Measurements from ENCODE around the gene CUX1. TPM values are rescaled to one million over a fixed set of nuclear protein-coding genes. Genes with fewer than 3 reads are reported as not detected.
A peak's percentile ranks its signal among the peaks of the same experiment; 100 is the strongest.

CUX1 gene
- total RNA-seq, 1 donor from 2014 or later, result 118 TPM

- peak; percentile 14 for TF ChIP-seq CTCF (IDR thresholded peaks at IDR 0.05)
- H3K9me3 Mint-ChIP-seq (ENCODE audit: low read depth), result no peaks in the 10 kb centered on the region
- no peak overlapping the region for H3K4me3 Mint-ChIP-seq (ENCODE audit: unreplicated experiment)
- H3K27ac Mint-ChIP-seq (ENCODE audit: unreplicated experiment), result no peak overlapping the region
- no peaks in the 10 kb centered on the region for H3K36me3 Mint-ChIP-seq (ENCODE audit: low read depth)
- DNase-seq (ENCODE audit: low spot score), result no peak
- H3K27me3 Mint-ChIP-seq (ENCODE audit: low read depth), result no peaks in the 10 kb centered on the region
- H3K4me1 Mint-ChIP-seq (ENCODE audit: low read depth), result no peaks in the 10 kb centered on the region
Observed at GRCh38 chr7:102317231-102318059, 500.0 kb downstream of the CUX1 start.

DNA sequence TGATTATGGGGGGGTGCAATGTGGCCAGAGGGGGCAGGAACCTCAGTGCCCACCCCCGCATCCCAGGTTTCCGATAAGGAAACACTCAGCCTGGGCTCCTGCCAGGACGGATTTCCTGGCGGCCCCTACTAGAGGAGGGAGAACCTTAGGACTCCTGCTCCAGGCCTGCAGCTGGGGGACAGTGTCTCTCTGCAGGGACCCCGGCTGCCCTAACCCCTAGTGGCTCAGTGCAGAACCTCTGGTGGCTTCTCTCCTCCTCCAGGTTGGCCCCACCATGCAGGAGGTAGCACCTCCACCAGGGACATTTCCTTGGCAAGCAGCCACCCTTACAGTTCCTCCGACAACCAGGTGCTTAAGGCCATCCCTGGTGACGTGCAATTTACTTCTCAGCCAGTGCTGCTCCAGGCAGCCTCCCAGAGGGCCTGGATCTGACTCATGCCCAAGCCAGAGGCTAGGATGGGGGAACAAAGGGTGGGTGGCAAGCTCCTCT lies 501.1 kb downstream of the CUX1 start:
- Mint-ChIP-seq H3K4me3 (ENCODE audit: unreplicated experiment) (no peak overlapping the region), H3K4me1 (ENCODE audit: low read depth) (no peaks in the 10 kb centered on the region), H3K36me3 (ENCODE audit: low read depth) (no peaks in the 10 kb centered on the region), H3K9me3 (ENCODE audit: low read depth) (no peaks in the 10 kb centered on the region), H3K27me3 (ENCODE audit: low read depth) (peaks cover 2% of the 10 kb centered on the region), H3K27ac (ENCODE audit: unreplicated experiment) (no peak overlapping the region)
- TF ChIP-seq CTCF (IDR thresholded peaks at IDR 0.05), result no peak
- no peak for DNase-seq (ENCODE audit: low spot score)

DNA sequence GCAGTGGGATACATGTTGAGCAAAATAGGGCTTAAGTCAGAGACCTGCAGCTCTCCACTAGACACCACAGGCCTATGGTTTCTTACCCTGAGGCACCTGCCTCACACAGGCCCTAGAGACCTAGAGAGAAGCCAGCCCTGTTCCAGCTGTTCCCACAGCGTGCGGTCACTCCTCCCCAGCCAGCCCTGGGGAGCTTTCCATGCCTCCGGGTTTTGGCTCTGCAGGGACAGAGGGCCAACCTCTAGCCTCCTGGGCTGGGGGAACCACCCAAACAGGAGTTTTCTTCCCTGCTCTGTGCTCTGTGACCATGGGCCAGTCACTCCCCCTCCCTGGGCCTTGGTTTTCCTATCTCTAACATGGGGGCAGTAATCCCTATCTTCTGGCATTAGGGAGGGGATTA lies 502.2 kb downstream of the CUX1 start:
- DNase-seq (ENCODE audit: low spot score), result no peak

GRCh38 chr7:102320181-102320580 lies 502.8 kb downstream of the CUX1 start:
- Mint-ChIP-seq H3K27me3 (ENCODE audit: low read depth) (peaks cover 4% of the 10 kb centered on the region), H3K36me3 (ENCODE audit: low read depth) (peaks cover 2% of the 10 kb centered on the region), H3K4me1 (ENCODE audit: low read depth) (no peaks in the 10 kb centered on the region), H3K4me3 (ENCODE audit: unreplicated experiment) (no peak overlapping the region), H3K9me3 (ENCODE audit: low read depth) (no peaks in the 10 kb centered on the region), H3K27ac (ENCODE audit: unreplicated experiment) (no peak overlapping the region)
- no peak for TF ChIP-seq CTCF (IDR thresholded peaks at IDR 0.05)
- DNase-seq (ENCODE audit: low spot score), result no peak

More for the DNA sequence above, 502.2 kb downstream of the CUX1 start:
- no peaks in the 10 kb centered on the region for H3K9me3 Mint-ChIP-seq (ENCODE audit: low read depth)
- no peaks in the 10 kb centered on the region for H3K4me1 Mint-ChIP-seq (ENCODE audit: low read depth)
- no peak for TF ChIP-seq CTCF (IDR thresholded peaks at IDR 0.05)
- H3K36me3 Mint-ChIP-seq (ENCODE audit: low read depth), result peaks cover 2% of the 10 kb centered on the region
- H3K4me3 Mint-ChIP-seq (ENCODE audit: unreplicated experiment), result no peak overlapping the region
- no peak overlapping the region for H3K27ac Mint-ChIP-seq (ENCODE audit: unreplicated experiment)
- peaks cover 4% of the 10 kb centered on the region for H3K27me3 Mint-ChIP-seq (ENCODE audit: low read depth)

- H3K4me1 Mint-ChIP-seq (ENCODE audit: low read depth), result no peaks in the 10 kb centered on the region
- H3K4me3 Mint-ChIP-seq (ENCODE audit: unreplicated experiment), result no peak overlapping the region
- H3K27me3 Mint-ChIP-seq (ENCODE audit: low read depth), result peaks cover 4% of the 10 kb centered on the region
- peaks cover 2% of the 10 kb centered on the region for H3K36me3 Mint-ChIP-seq (ENCODE audit: low read depth)
- TF ChIP-seq CTCF (IDR thresholded peaks at IDR 0.05), result no peak
- H3K27ac Mint-ChIP-seq (ENCODE audit: unreplicated experiment), result no peak overlapping the region
- DNase-seq (ENCODE audit: low spot score), result no peak
- no peaks in the 10 kb centered on the region for H3K9me3 Mint-ChIP-seq (ENCODE audit: low read depth)
Observed at GRCh38 chr7:102320601-102321350, 503.4 kb downstream of the CUX1 start.
